Activated CD4-positive, alpha-beta T cell treated with anti-CD3 and anti-CD28 coated beads, Interleukin-2, amount 50 U/mL, for 4 hours (primary cell): Measurements from ENCODE around the gene C1QTNF12.

Experiments
- DNase-seq, 2 experiments: peaks; one replicate each; pipeline ENCODE4 v3.0.0-alpha.2; 2020

Gene C1QTNF12

DNA sequence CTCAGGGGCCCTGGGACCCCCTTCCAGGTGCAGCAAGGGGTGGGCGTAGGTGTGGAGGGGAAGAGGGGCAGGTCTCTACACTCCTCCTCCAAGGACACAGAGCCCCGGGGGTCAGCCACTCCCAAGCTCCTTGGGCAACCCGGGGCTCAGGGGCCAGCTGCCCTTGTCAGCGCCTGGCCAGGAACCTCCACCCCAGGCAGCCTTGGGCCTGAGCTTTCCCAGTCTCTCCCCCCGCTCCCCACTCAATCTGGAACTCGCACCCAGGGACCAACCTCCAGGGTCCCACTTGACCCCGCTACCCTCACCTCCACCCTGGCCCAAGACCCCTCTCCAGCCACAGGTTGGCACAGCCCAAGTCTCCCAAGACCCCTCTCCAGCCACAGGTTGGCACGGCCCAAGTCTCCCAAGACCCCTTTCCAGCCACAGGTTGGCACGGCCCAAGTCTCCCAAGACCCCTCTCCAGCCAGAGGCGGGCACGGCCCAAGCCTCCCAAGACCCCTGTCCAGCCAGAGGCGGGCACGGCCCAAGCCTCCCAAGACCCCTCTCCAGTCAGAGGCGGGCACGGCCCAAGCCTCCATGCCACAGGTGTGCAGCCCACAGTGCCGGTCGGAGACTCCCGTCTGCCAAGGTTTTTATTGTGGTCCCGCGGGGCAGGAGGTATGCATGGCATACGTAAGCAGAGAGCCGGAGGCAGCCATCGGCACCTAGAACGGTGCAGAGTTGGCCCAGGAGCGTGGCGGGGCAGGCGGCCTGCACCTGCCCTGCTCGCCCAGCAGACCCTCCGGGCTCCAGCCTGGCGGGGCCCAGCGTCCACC is 35.6 kb downstream of the C1QTNF12 start:
- DNase-seq, result no peak

DNA sequence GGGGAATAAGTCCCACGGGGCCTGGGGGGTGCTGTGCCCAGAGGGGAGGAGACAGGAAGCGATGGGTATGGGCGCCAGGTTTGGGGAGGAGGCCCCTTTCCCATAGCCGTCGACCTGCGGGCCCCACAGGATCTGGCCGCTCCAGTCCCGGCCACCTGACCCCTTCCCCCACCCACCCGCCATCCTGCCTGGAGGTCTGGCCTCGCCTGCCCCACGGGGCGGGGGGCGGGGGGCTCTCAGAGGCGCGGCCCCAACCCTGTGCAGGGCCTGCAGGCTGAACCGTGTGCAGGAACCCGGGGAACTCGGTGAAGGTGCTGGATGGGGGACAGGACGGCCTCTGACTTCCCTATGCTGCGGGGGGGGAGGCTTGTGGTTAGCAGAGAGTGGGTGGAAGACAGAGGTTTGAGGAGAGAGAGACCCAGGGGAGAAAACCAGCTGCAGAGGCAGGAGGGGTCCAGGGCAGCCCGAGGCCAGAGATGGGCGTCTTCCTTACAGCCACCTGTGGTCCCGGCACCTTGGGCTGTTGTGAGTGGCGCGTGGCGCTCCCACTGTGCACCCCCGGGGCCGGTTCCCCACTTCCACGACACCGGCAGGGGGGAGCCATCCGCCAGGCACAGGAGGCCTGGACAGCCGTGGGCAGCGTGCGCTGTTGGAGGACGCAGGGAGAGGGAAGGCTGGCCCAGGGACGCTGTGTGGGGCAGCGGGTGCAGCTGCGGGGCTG is 37.6 kb downstream of the C1QTNF12 start:
- DNase-seq, result peak; percentile 53 to 56

DNA sequence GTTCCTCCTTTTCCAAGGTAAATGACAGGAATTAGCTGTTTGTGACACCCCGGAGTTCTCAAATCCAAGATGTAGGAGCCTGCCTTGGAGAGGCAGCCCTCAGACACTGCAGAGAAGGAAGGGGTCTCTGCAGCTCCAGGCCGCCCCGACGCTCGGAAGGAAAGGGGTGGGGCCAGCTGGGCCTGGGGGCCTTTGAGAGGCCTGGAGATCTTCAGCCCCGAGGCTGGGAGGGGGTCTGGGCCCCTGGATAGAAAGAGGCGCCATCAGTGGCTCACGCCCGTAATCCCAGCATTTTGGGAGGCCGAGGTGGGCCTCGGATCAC is 39.0 kb downstream of the C1QTNF12 start:
- no peak for DNase-seq

DNA sequence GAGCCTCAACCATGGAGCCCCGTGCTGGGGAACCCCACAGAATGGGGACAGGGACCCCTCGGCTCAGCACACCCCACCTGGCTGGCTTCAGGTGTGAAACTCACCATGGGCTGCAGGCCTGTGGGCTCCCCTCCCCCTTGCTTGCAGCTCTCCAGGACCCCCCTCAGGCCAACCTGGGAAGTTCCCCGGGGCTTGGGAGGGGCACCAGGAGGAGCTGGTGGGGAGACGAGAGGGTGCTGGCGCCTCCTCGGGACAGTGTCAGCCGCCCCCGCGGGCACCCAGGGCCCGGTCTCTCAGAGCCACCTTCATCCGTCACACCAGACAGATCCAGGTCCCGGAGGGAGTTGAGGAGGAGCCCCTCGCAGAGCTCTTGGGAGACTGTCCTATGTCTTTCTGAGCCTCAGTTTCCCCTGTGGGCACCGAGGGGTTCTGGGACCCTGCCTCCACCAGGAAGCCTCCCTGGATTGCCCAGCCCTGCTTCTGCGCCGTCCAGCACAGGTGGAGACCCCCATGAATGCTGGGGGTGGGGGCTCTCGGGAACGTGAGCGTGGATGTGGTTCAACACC is 39.5 kb downstream of the C1QTNF12 start:
- DNase-seq, result no peak

DNA sequence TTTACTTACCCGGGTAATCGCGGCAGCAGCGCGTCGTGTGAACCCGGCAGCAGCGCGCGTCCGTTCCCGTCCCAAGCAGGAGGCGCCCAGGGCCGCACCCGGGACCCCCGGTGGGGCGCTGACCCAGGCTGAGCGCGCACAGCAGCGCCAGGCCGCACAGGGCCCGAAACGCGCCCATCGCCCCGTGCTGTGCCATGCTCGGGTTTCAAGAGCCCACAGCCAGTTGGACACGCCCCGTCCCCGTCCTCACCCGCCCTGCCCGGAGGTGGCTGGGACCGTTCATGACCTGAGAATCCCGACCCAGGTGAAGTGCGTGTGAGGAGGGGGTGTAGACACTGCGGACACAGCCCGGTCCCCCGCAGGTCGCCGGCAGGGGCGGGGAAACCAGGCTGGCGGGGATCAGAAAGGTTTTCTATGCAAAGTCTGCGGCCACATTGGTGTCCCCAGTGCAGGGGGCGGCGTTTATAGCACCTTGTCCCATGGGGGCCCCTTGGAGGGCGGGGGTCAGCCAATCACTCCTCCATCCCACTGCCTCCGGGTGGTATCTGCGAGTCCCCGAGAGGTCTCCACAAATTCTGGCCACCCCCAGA is 40.1 kb downstream of the C1QTNF12 start, which contains the start of gene TNFRSF18:
Gene TNFRSF18 (minus strand): TSS at position 217 of the 590 bp plus-strand sequence. CDS start 21 bp downstream, at position 196.
- peak; percentile 54 to 57 for DNase-seq

DNA sequence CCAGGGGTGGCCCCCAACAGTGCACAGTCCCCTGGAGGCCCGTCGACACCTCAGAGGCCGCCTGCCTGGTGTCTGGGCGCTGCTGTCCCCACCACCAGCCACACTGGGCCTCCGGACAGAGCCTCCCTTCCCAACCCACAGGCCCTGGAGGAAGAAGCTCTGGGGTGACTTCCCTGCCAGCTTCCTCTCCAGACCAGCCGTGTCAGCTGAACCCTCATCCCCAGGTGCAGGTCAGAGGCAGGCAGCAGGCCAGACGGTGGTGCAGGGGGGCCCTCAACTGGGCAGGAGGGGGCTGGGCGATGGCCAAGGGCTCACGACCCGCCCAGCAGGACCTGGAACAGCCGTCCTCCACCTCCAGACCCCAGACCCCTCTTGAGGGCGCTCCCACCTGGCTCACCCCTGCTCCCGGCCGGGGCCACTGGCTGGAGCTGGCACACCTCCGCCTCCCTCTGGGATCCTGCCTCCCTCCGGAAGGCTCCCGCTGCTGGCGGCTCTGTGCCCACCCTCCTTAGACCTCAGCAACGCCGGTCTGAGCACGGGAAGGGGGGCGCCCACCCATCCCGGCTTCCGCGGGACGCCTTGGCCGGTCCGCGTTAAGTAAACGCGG is 40.6 kb downstream of the C1QTNF12 start:
- no peak for DNase-seq

DNA sequence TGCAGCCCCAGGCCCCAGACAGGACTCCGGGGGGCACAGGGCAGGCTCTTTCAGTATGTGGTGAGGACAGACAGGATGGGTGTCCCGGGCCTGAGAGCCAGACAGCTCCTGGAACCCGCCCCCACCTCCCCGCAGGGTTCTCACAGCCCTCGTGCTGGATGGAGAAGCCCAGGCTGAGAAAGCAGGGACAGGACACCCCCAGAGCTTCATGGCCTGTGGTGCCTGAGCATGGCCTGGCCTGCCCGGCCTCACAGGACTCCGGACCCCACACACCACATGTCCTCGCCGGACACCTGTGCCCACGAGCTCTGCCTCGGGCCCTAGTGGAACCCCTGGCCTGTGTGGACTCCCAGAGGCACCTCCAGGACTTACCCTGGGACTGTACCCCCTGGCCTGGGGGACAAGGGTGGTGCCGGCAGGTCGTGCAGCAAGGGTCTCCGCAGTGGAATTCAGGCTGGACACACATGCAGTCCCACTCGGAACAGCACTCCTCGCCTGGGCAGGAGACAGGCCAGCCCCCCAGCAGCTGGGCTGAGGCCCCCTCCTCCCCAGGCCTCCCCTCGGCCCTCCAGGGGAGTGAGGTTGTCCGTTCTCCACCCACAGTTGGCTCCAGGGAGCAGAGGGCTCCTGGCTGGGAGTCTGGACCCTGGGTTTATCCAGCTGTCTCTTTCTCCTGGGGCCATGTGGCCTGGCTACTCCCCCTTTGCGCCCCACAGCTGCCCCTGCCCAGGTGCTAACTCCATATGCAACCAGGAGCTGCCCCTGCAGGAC is 41.3 kb downstream of the C1QTNF12 start:
- no peak for DNase-seq

DNA sequence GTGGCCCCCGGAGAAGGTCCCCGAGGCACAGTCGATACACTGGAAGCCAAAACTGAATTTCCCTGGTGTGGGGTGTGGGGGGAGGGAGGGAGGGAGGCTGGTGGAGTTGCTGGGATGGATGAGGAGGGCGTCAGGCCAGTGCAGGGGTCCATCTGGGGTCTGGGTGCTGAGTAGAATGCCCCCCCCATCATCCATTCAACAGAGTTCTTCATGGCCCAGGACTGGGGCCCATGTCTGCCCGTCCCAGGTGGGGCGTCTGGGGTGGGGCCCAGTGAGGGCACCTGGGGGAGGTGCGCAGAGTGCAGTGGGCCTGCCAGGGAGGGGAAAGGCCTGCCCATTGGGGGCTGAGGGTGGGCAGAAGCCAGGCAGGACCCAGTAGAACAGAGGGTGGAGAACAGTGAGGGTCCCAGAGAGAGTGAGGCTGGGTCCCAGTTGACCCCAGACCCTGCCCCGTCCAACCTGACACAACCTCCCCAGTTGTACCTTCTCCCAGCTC is 42.0 kb downstream of the C1QTNF12 start:
- no peak for DNase-seq

DNA sequence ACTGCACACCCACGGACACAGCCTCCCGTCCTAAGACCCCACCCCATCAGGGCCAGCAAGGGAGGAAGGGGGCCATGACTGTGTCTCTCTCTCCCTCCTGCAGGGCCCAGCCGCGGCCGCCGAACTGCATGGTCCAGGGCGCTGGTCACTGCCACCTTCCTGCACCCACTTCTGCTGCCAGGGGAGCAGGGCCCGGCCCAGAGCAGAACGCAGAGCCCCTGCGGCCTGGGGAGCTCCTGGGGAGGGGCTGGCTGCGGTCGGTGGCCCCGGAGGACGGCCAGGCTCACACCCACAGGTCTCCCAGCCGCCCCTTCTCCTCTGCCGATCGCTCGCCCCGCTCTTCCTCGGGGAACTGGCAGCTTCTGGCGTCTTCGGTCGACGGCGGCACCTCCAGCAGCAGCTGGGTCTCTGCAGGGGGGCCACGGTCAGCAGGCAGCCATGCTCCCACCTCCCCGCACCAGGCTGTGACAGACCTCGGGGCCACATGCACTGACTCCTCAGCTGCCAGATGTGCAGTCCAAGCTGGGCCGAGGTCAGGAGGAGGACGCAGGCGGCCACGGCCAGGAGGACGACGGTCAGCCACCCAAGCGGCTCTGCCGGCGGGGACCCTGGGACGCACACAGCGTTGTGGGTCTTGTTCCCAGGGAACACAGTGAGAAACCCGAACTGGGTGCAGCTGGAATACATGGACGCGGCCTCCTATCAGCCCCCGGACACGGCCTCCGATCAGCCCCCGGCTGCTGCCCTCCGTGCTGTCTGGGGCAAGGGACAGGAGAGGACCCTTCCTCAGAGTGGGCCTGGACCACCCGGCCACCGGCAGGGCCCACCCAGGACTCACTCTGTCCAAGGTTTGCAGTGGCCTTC is 42.7 kb downstream of the C1QTNF12 start:
- no peak for DNase-seq

DNA sequence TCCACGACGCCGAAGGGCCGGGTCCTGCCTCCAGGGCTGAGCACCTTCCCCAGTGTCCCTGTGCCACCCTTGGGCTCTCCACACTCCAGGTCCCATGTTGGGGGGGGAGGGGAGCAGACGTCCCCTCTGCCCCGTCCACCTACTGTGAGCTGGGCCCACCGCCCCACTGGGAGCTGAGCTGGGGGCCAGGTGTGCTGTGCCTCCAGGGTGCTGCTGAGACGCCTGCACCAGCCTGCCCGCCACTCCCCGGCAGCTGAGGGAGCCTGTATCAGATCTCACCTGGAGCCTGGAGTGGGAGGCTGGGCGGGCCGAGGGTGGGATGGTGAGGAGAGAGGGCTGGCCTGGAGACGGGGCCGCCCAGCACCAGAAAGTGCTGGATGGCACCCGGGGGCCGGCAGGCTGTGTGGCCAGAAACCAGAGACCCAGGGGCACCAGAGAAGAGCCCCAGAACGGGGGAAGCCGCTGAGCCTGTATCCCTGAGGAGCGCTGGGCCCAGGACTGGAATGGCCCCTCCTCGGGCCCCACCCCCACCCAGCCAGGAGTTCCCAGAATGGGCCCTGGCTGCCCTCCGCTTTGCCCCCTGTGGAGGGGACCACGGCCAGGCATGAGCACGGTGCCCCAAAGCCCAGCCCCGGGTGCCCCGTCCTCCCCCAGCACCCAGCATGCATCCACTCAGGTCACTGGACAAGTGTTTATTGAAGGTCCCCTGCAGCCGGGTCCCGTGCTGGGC is 43.5 kb downstream of the C1QTNF12 start:
- DNase-seq, result no peak

DNA sequence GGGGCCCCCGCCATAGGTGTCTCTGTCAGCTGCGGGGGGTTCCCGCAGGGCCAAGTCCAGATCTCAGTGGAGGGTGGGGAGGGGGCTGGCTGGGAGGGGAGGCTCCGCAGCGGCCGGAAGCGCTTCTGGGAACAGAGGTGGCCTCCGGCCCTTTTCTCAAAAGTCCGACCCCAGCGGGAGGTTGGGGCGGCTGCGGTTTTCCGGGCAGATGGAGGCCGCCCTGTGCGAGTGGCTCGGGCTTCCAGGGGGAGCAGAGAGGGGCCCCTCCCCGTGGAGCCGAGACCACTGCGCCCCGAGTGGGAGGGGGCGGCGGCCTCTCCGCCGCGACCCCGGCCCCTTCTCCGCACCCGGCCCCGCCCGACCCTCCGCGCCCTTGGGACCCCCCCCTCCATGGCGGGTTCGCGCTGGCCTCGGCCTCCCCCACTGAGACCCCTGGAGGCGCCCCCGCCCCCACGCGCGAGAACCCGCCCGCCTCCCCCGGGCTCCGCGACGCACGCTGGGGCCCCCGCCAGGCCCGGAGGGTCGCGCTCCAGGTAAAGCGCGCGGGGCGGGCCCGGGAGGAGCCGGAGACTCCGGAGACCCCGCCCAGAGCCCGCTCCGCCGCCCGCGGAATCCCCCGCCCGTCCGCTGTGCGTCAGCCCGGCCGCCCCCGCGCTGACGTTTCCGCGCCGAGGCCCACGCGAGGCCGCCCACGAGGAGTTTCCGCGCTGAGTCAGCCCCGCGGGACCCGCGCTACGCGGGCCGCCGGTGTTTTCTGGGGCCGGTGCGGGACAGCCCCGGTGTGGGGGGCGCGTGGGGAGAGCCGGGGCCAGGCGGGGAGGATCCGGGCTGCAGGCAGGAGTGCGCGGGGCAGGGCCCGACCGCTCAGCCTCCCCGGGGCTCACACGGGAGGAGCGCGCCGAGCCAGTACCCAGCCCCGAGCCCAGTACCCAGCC is 45.4 kb downstream of the C1QTNF12 start:
- DNase-seq, result peak; percentile 90 to 94

DNA sequence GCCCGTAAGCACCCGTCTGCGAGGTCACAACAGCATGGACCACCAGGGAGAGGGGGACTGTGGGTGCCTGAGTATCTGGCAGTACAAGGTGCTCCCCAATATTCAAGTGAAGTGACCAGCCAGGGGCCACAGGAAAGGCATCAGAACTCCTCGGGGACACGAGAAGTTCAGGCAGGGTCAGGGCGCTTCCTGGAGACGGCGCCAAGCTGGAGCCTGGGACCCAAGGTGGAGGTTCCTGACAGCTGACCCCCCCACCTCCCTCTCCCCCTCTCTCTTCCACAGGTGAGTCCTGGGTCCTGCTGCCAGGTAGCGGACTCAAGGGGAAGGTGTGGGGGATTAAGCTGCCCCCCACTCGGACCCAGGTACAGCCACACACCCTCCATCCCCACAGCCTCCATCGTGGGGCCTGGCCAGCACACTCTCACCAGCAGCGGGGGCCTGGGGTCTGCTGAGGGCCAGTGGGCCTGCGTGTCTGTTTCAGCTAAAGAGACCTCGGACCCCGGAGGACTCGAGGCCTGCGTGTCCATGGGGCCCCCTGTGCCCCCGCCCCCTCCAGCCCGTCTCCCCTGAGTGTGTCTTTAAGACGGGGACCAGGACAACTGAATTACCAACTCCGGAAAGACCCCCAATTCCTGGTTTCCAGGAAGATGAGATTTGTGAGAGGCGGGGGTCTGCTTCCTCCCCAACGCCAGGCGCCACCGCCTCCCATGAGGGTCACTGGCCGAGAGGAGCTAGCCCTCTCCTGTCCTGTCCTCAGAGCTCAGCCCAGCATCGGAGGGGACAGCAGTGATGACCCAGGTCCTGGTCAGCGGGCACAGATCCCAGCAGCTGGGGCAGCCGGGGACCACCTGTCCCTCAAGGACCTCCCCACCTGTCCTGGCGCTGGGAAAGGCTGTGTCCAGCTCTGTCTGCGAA is 46.3 kb downstream of the C1QTNF12 start:
- no peak for DNase-seq

DNA sequence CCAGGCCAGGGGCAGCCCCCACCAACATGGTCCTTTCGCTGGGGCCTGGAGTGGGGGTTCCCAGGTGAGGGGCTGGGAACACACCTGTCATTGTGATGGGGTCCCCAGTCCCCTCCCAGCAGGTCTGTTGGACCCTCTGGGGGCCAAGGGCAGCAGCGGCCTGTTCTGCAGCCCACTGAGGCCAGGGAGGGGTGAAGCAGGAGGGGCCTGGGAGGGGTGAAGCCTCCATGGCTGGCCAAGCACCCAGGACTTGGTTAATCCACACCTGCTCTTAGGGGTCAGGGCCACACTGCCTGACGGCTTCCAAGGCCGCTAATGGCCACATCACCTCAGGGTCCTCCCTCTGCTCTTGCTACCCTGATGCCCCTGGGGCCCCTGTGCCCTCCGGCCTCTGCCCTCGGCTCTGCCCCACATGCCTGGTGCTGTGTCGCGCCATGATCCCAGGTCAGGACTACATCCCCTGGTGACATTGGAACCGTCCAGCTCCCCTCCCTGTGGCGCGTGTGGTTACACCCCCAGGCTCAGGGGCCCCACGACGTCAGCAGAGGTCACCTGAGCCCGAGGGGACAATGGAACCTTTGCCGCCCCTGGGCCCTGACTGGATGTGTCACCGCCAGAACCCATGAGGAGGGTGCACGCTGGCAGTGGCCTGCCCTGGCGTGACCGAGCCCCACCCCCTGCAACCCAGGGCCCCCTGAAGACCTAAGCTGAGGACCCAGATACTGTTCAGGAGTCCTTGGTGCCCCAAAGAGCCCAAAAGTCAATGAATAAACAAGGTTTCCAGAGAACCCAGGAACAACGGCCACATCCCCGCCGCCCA is 47.2 kb downstream of the C1QTNF12 start:
- no peak for DNase-seq

DNA sequence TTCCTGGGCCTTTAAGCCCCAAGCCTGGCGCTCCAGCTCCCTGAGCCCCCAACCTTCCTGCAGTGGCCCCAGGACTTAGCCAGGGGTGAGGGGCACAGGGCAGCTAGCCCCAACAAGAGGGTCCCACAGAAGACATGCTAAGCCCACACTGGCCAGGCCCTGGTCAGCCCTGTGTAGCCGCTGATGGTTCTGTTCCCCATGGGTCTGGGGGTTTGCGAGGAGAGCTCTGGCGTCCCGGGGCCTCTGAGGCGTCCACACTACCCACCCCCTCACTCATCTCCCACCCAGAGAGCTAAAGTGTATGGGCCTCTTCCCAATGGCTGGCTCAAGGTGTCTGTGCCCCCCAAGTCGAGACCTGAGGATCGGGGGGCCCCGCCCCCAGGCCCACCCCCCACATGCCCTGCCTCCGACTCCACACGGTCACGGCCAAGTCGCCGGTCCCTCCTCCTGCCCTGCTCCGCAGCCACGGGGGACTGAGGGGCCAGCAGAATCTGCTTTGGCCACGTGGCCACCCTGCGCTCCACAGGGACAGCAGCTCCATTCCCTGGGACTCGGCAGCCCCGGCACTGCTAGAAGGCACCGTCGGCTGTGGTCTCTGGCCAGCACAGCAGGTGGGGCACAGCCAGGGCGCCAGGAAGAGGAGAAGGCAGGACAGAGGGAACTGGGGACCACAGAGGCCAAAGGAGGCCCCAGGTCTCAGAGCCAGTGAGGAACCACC is 47.9 kb downstream of the C1QTNF12 start:
- no peak for DNase-seq

DNA sequence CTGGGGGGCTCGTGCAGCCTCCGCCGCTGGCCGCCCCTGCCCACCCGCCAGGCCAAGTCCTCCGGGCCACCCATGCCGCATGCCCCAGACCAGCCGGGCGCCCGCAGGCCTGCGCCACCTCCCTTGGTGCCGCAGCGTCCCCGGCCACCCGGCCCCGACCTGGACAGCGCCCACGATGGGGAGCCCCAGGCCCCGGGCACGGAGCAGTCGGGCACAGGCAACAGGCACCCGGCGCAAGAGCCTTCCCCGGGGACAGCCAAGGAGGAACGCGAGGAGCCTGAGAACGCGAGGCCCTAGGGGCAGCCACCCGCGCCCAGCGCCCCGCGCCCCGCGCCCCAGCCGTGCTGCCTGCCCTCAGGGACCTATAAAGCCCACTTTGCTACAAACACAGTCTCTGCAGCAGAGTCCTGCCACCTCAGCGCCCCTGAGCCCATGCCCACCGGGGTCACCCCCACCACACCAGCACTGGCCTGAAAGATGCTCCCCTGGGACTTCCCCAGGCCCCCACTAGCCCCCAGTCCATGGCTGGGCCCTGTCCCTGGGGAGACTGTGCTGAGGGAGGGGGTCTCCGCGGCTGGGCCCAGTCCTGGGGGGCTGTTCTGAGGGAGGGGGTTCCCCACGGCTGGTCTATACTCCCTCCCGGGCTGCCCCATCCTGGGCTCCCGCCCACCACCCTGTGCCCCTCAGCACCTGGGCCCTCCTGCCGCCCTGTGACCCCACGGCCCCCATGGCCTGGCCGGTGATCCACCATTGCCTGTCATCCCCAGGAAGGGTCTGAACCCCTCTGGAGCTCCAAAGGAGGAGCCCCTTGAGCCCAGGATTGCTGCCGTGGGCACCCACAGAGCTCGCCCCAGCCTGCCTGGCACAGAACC is 48.7 kb downstream of the C1QTNF12 start:
- DNase-seq, result no peak

DNA sequence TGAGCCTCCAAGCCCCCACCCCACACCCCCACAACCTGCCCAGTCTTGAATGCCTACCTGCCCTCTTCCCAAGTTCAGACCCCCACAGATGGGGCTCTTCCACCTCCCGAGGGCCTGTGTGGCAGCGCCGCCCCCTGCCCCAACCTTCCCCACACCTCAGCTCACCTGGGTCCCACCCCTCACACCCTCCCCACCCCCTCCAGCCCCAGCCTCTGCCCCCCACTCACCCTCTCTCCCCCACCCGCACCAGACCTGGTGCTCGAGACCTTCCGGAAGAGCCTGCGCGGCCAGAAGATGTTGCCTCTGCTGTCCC is 49.4 kb downstream of the C1QTNF12 start:
- DNase-seq, result no peak
